Measurements from ENCODE around the gene EIF4B.

GRCh38 chr12:52993558-52993869 is 12.7 kb upstream of the EIF4B start:
- TF ChIP-seq, protein P1, sequence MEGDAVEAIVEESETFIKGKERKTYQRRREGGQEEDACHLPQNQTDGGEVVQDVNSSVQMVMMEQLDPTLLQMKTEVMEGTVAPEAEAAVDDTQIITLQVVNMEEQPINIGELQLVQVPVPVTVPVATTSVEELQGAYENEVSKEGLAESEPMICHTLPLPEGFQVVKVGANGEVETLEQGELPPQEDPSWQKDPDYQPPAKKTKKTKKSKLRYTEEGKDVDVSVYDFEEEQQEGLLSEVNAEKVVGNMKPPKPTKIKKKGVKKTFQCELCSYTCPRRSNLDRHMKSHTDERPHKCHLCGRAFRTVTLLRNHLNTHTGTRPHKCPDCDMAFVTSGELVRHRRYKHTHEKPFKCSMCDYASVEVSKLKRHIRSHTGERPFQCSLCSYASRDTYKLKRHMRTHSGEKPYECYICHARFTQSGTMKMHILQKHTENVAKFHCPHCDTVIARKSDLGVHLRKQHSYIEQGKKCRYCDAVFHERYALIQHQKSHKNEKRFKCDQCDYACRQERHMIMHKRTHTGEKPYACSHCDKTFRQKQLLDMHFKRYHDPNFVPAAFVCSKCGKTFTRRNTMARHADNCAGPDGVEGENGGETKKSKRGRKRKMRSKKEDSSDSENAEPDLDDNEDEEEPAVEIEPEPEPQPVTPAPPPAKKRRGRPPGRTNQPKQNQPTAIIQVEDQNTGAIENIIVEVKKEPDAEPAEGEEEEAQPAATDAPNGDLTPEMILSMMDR (conservative IDR thresholded peaks at IDR 0.05; ENCODE audit: low read depth, low read length): no peak
- TF ChIP-seq EZH2 (IDR thresholded peaks at IDR 0.05; ENCODE audit: borderline replicate concordance, low read depth, low read length, poor library complexity, severe bottlenecking): no peak

Data from A673 (cell line).